Measurements from ENCODE around the gene BARHL1.

- no peak for TF ChIP-seq IRX3 (CRISPR knock-in tag; IDR thresholded peaks at IDR 0.05; ENCODE audit: borderline replicate concordance, low read depth)
- no peak for TF ChIP-seq ZNF124 (CRISPR knock-in tag; IDR thresholded peaks at IDR 0.05)
- TF ChIP-seq TARDBP (CRISPR knock-in tag; IDR thresholded peaks at IDR 0.05), result no peak
- TF ChIP-seq MBD4 (IDR thresholded peaks at IDR 0.05; ENCODE audit: borderline replicate concordance, low read length), result no peak
- no peak for TF ChIP-seq POLR2AphosphoS5 (IDR thresholded peaks at IDR 0.05; ENCODE audit: low read depth, low read length)
- TF ChIP-seq MNT (IDR thresholded peaks at IDR 0.05), result no peak
- no peak for TF ChIP-seq MAFK (conservative IDR thresholded peaks at IDR 0.05 in 1 of 2, IDR thresholded peaks at IDR 0.05 in 1 of 2; ENCODE audit: low read length in 2 of 2)
- no peak for TF ChIP-seq ZNF24 (IDR thresholded peaks at IDR 0.05)
- TF ChIP-seq SP2 (CRISPR knock-in tag; IDR thresholded peaks at IDR 0.05), result no peak
Observed at GRCh38 chr9:132575811-132576210, 6.6 kb upstream of the BARHL1 start.

Data from HepG2 (cell line).